Astrocyte (in vitro differentiated cells and primary cell): ENCODE results near the gene IRF4. TPM values are rescaled to one million over a fixed set of nuclear protein-coding genes. Genes with fewer than 3 reads are reported as not detected.

Experiments used
- DNase-seq: peaks from one replicate; pipeline ENCODE4 v3.0.0-alpha.2; 2010; ENCODE audit warnings: low read depth
- FAIRE-seq: peaks from 2 replicates; lab custom pipeline; 2011; peaks lifted over from hg19 to GRCh38; lab: Jason Lieb, UNC
- H2AFZ ChIP-seq: 2 replicates; pipeline ENCODE4 v1.6.0; 2012; ENCODE audit warnings: low read depth, low read length, inconsistent platforms
- H3K27ac ChIP-seq: 2 replicates; pipeline ENCODE4 v1.5.1; 2011; ENCODE audit warnings: low read depth, low read length, inconsistent platforms
- H3K27me3 ChIP-seq: 2 replicates; pipeline ENCODE4 v1.6.0; 2011; ENCODE audit warnings: low read length, inconsistent platforms; ENCODE audit not compliant: insufficient read depth
- H3K36me3 ChIP-seq: 2 replicates; pipeline ENCODE4 v1.5.1; 2011; ENCODE audit warnings: low read length, inconsistent platforms; ENCODE audit not compliant: insufficient read depth
- H3K4me1 ChIP-seq: 2 replicates; pipeline ENCODE4 v1.5.1; 2011; ENCODE audit warnings: low read length, inconsistent platforms; ENCODE audit not compliant: insufficient read depth
- H3K4me2 ChIP-seq: 2 replicates; pipeline ENCODE4 v1.6.0; 2012; ENCODE audit warnings: low read length, inconsistent platforms
- H3K4me3 ChIP-seq: 2 replicates; pipeline ENCODE4 v1.5.1; 2011; ENCODE audit warnings: low read depth, mild to moderate bottlenecking, low read length, inconsistent platforms; ENCODE audit not compliant: insufficient read depth
- H3K79me2 ChIP-seq: 2 replicates; pipeline ENCODE4 v1.6.0; 2012; ENCODE audit warnings: mild to moderate bottlenecking, low read length, inconsistent platforms; ENCODE audit not compliant: insufficient read depth
- H3K9ac ChIP-seq: 2 replicates; pipeline ENCODE4 v1.6.0; 2012; ENCODE audit warnings: mild to moderate bottlenecking, low read length, inconsistent platforms
- H3K9me3 ChIP-seq: 2 replicates; pipeline ENCODE4 v1.5.1; 2012; ENCODE audit warnings: low read depth, mild to moderate bottlenecking, low read length, inconsistent platforms; ENCODE audit not compliant: insufficient read depth
- H4K20me1 ChIP-seq: 2 replicates; pipeline ENCODE4 v1.6.0; 2012; ENCODE audit warnings: low read length, inconsistent platforms; ENCODE audit not compliant: insufficient read depth
- H3K27ac Mint-ChIP-seq: one replicate; pipeline ENCODE4 v1.8.0; 2021; ENCODE audit warnings: mild to moderate bottlenecking, mixed read lengths; ENCODE audit not compliant: unreplicated experiment
- H3K27me3 Mint-ChIP-seq: one replicate; pipeline ENCODE4 v1.8.0; 2021; ENCODE audit warnings: low read depth, mixed read lengths; ENCODE audit not compliant: unreplicated experiment
- H3K36me3 Mint-ChIP-seq: one replicate; pipeline ENCODE4 v1.8.0; 2021; ENCODE audit warnings: low read depth, mixed read lengths; ENCODE audit not compliant: unreplicated experiment
- H3K4me1 Mint-ChIP-seq: one replicate; pipeline ENCODE4 v1.8.0; 2021; ENCODE audit warnings: low read depth, mixed read lengths; ENCODE audit not compliant: unreplicated experiment
- H3K4me3 Mint-ChIP-seq: one replicate; pipeline ENCODE4 v1.8.0; 2021; ENCODE audit warnings: mild to moderate bottlenecking, moderate library complexity, mixed read lengths; ENCODE audit not compliant: unreplicated experiment
- H3K9me3 Mint-ChIP-seq: one replicate; pipeline ENCODE4 v1.8.0; 2021; ENCODE audit warnings: mild to moderate bottlenecking, mixed read lengths; ENCODE audit not compliant: unreplicated experiment
- CTCF ChIP-seq: IDR thresholded peaks from 2 replicates; pipeline ENCODE4 v1.5.1; 2011; ENCODE audit warnings: low read depth, mild to moderate bottlenecking, inconsistent platforms, low read length, moderate library complexity; ENCODE audit not compliant: insufficient read depth
- EZH2 ChIP-seq: IDR thresholded peaks from 2 replicates; pipeline ENCODE4 v1.6.1; 2012; ENCODE audit warnings: mild to moderate bottlenecking, low read length, inconsistent platforms; ENCODE audit not compliant: insufficient read depth
- total RNA-seq: library from RNA; stranded (reverse); gene quantifications from 2 replicates; pipeline ENCODE4 v1.2.1, GENCODE V29; 2021

IRF4 gene
- total RNA-seq, 1 donor from 2014 or later = 0.30 TPM

GRCh38 chr6:408148-408547 lies 16.6 kb downstream of the IRF4 start:
- Histone ChIP-seq H4K20me1 (no peaks in the 10 kb centered on the region), H3K4me1 (no peaks in the 10 kb centered on the region), H3K9ac (no peak overlapping the region), H3K27me3 (peaks cover 25% of the 10 kb centered on the region), H3K79me2 (no peaks in the 10 kb centered on the region), H3K9me3 (no peaks in the 10 kb centered on the region), H2AFZ (no peak overlapping the region), H3K27ac (no peak overlapping the region), H3K4me2 (no peak overlapping the region), H3K4me3 (no peak overlapping the region), H3K36me3 (no peaks in the 10 kb centered on the region)
- Mint-ChIP-seq H3K36me3 (peaks cover 2% of the 10 kb centered on the region), H3K4me1 (no peaks in the 10 kb centered on the region), H3K27me3 (peaks cover 27% of the 10 kb centered on the region), H3K9me3 (peaks cover 33% of the 10 kb centered on the region), H3K27ac (no peak overlapping the region), H3K4me3 (no peak overlapping the region)
- DNase-seq (no peak), FAIRE-seq (no peak)
- no peak for TF ChIP-seq EZH2
- TF ChIP-seq CTCF = no peak

- Mint-ChIP-seq H3K4me1 (no peaks in the 10 kb centered on the region), H3K27ac (no peak overlapping the region), H3K4me3 (no peak overlapping the region), H3K36me3 (peaks cover 2% of the 10 kb centered on the region), H3K9me3 (peaks cover 28% of the 10 kb centered on the region), H3K27me3 (peaks cover 24% of the 10 kb centered on the region)
- no peak overlapping the region for H3K4me3 ChIP-seq
- H3K9me3 ChIP-seq = no peaks in the 10 kb centered on the region
- H3K4me2 ChIP-seq = no peak overlapping the region
- no peak overlapping the region for H3K9ac ChIP-seq
- H3K27ac ChIP-seq = no peak overlapping the region
- no peaks in the 10 kb centered on the region for H3K36me3 ChIP-seq
- DNase-seq (peak; percentile 16), FAIRE-seq (no peak)
- no peaks in the 10 kb centered on the region for H3K4me1 ChIP-seq
- H2AFZ ChIP-seq = no peak overlapping the region
- no peaks in the 10 kb centered on the region for H3K79me2 ChIP-seq
- no peaks in the 10 kb centered on the region for H4K20me1 ChIP-seq
- no peak for TF ChIP-seq EZH2
- TF ChIP-seq CTCF = peak; percentile 14
- peaks cover 29% of the 10 kb centered on the region for H3K27me3 ChIP-seq
Measured at GRCh38 chr6:408599-409102, 17.1 kb downstream of the IRF4 start.

- Mint-ChIP-seq H3K27ac (no peak overlapping the region), H3K4me1 (no peaks in the 10 kb centered on the region), H3K27me3 (peaks cover 17% of the 10 kb centered on the region), H3K4me3 (no peak overlapping the region), H3K9me3 (peaks cover 21% of the 10 kb centered on the region), H3K36me3 (peaks cover 2% of the 10 kb centered on the region)
- no peaks in the 10 kb centered on the region for H3K4me1 ChIP-seq
- no peaks in the 10 kb centered on the region for H3K79me2 ChIP-seq
- no peak overlapping the region for H3K27ac ChIP-seq
- no peak for DNase-seq
- H3K36me3 ChIP-seq = no peaks in the 10 kb centered on the region
- H3K27me3 ChIP-seq = peaks cover 31% of the 10 kb centered on the region
- no peak overlapping the region for H3K9ac ChIP-seq
- H3K9me3 ChIP-seq = no peaks in the 10 kb centered on the region
- no peak overlapping the region for H3K4me3 ChIP-seq
- TF ChIP-seq CTCF = no peak
- TF ChIP-seq EZH2 = no peak
- no peaks in the 10 kb centered on the region for H4K20me1 ChIP-seq
- H2AFZ ChIP-seq = no peak overlapping the region
- H3K4me2 ChIP-seq = no peak overlapping the region
- no peak for FAIRE-seq
Measured at GRCh38 chr6:409370-409972, 17.9 kb downstream of the IRF4 start.
